T-helper 17 cell (primary cell): ENCODE measurements around the gene TBC1D22A. TPM values are rescaled to one million over a fixed set of nuclear protein-coding genes. Genes with fewer than 3 reads are reported as not detected.

Experiments used
- ATAC-seq: fragments of 150-1000 bp; cut with Tn5 transposase; 2 replicates; pipeline ENCODE4 v1.10.0; 2021; ENCODE audit warnings: mild to moderate bottlenecking, moderate library complexity
- DNase-seq, 3 donors: peaks; one replicate each; pipeline versions ENCODE4 v3.0.0 to v3.0.0-alpha.2; 2020 to 2021
- H3K9me3 ChIP-seq: one replicate; pipeline ENCODE4 v1.7.0; 2013; ENCODE audit warnings: low read length, mild to moderate bottlenecking; ENCODE audit not compliant: control insufficient read depth, poor library complexity, severe bottlenecking
- H3K27ac Mint-ChIP-seq: one replicate; pipeline ENCODE4 v1.8.0; 2022; ENCODE audit warnings: mild to moderate bottlenecking, moderate library complexity, mixed read lengths
- H3K27me3 Mint-ChIP-seq: one replicate; pipeline ENCODE4 v1.8.0; 2022; ENCODE audit warnings: mixed read lengths
- H3K36me3 Mint-ChIP-seq: one replicate; pipeline ENCODE4 v1.8.0; 2022; ENCODE audit warnings: low read depth, mixed read lengths
- H3K4me1 Mint-ChIP-seq: one replicate; pipeline ENCODE4 v1.8.0; 2022; ENCODE audit warnings: mild to moderate bottlenecking, mixed read lengths
- H3K4me3 Mint-ChIP-seq: one replicate; pipeline ENCODE4 v1.8.0; 2022; ENCODE audit warnings: mild to moderate bottlenecking, moderate library complexity, mixed read lengths
- total RNA-seq, 4 donors: library from RNA in 2 of 4; stranded (reverse) in 2 of 4; gene quantifications; one replicate each; pipeline ENCODE4 v1.2.3 and lab custom pipeline; 2022 to 2026

The TBC1D22A gene
- total RNA-seq, 2 donors from 2014 or later = 42.1 to 43.8 TPM

DNA sequence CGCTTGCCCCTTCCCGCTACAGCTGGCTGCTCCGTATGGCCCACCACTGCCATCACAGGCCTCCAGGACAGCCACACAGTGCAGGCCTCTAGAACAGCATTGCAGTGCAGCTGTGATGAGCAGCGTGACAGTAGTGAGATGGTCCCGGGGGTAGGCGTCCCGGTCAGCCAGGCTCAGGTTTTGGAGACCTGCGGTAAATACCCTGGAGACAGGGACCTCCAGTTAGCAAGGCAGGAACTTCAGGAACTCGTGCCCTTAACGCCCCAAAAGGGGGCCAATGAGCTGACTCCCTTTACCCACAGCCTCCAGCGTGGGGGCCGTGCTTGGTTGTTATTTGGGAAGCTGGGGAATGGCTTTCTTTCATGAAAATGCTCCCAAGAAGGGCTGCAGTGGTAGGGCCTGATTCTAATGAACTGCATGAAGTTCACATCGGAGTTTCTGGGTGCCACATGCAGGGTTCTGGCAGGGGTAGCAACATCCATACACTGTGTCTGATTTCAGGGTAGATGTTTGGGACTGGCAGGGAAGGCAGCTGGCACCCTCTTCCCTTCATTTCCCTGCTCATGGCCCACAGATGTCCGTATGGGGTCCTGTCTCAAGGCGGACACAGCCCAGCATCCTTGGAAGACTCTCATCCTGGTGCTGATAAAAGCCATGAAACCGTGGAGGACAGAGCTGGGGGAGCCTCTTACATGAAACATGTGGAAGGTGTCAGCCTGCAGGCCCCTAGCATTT, 440.5 kb downstream of the TBC1D22A start:
- DNase-seq (no peak), ATAC-seq (no peak)
- Mint-ChIP-seq H3K27me3 (peaks cover 8% of the 10 kb centered on the region), H3K4me1 (no peaks in the 10 kb centered on the region), H3K36me3 (no peaks in the 10 kb centered on the region), H3K4me3 (no peak overlapping the region), H3K27ac (no peak overlapping the region)
- no peaks in the 10 kb centered on the region for H3K9me3 ChIP-seq

DNA sequence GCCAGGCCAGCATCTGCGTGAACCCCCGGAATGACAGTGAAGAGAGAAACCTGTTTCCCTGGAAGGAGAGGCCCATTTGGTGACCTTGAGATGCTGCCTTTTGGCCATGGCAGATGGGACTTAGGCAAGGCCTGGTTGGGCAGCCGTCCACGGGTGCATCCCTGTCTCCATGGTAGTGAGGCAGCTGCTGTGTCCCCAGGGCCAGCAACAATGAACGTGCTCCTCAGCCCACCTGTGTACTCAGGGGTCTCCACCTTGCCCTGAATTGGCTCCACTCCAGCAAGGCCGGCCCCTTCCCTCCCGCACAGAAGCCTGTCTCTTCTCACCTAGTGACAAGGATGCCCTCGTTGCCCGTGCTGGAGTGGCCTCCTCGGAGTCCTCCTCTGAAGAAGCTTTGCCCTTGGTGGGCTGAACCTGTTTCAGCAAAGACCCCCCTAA, 441.1 kb downstream of the TBC1D22A start:
- DNase-seq = no peak
- no peak overlapping the region for H3K27ac Mint-ChIP-seq
- H3K36me3 Mint-ChIP-seq = no peaks in the 10 kb centered on the region
- ATAC-seq = no peak
- H3K4me1 Mint-ChIP-seq = no peaks in the 10 kb centered on the region
- no peaks in the 10 kb centered on the region for H3K9me3 ChIP-seq
- H3K4me3 Mint-ChIP-seq = no peak overlapping the region
- H3K27me3 Mint-ChIP-seq = peaks cover 8% of the 10 kb centered on the region

DNA sequence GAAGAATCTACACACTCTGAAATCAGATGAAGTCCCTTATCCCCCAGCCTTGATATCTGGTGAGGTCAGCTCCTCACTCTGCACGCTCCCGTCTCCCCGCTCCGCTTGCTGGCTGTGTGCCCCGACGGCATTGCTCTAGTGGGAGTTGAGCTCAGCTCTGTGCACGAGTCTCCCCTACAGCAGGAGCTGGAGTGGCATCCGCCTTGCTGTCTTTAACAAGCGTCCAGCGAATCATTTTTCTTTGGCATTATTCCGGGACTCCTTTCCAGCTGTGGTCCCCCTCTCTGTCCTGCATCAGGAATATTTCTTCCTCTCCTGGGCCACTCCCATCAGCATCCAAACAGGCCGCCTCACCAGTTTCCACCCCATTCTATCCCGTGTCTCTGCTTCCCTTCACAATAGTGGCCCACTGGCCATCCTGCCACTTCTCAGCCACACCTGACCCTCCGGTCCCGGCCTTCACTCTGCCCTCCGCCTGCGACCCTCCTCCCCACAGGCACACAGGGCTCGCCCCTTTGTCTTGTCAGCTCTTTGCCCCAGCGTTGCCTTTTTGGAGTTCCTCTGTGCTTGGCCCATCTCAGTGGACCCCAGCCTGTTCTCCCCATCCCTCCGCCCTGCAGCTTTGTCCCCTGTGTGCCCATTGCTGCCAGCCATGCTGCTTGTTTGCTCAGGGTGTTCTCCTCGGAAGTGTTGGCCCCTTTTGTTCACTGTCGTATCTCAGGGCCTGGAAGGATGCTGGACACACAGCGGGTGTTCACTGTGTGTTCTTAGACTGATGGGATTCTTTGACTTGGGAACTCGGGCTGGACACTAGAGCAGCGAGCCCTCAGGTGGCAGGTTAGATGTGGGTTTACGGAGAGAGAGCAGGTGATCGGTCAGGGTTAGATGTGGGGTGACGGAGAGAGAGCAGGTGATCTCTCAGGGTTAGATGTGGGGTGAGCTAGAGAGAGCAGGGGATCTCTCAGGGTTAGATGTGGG, 441.8 kb downstream of the TBC1D22A start:
- Mint-ChIP-seq H3K4me3 (no peak overlapping the region), H3K27me3 (peaks cover 8% of the 10 kb centered on the region), H3K27ac (no peak overlapping the region), H3K36me3 (no peaks in the 10 kb centered on the region), H3K4me1 (no peaks in the 10 kb centered on the region)
- H3K9me3 ChIP-seq = no peaks in the 10 kb centered on the region
- ATAC-seq (no peak), DNase-seq (peak in 1 of 3 donors; percentile 5)

- Mint-ChIP-seq H3K4me1 (no peaks in the 10 kb centered on the region), H3K4me3 (no peak overlapping the region), H3K36me3 (no peaks in the 10 kb centered on the region), H3K27me3 (peaks cover 6% of the 10 kb centered on the region), H3K27ac (no peak overlapping the region)
- DNase-seq (no peak), ATAC-seq (no peak)
- no peaks in the 10 kb centered on the region for H3K9me3 ChIP-seq
Observed at GRCh38 chr22:47205081-47205491, 442.6 kb downstream of the TBC1D22A start.

DNA sequence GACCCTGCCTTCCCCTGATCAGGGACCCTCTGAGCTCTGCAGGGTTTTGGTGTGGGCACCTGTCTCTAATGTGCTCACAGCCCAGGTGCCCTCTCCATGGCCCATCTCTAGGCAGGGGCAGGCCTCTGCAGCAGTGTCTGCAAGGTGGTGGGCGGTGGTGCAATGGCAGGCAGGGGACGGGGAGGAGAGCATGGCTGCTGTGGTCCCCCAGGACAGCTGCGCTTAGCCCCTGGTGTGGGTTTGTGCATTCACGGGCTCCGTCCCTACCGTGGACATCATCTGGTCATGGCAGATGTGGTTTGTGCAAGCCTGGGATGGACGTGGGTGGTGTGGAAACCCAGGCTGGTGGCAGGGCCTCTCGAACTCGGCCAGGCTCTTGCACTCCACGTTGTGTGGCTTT, 443.1 kb downstream of the TBC1D22A start:
- H3K36me3 Mint-ChIP-seq = no peaks in the 10 kb centered on the region
- no peaks in the 10 kb centered on the region for H3K9me3 ChIP-seq
- H3K4me3 Mint-ChIP-seq = no peak overlapping the region
- DNase-seq = no peak
- ATAC-seq = no peak
- no peak overlapping the region for H3K27ac Mint-ChIP-seq
- peaks cover under 1% of the 10 kb centered on the region for H3K27me3 Mint-ChIP-seq
- H3K4me1 Mint-ChIP-seq = no peaks in the 10 kb centered on the region

- Mint-ChIP-seq H3K4me1 (no peaks in the 10 kb centered on the region), H3K27me3 (no peaks in the 10 kb centered on the region), H3K27ac (no peak overlapping the region), H3K36me3 (no peaks in the 10 kb centered on the region), H3K4me3 (no peak overlapping the region)
- ATAC-seq = no peak
- DNase-seq = no peak
- no peaks in the 10 kb centered on the region for H3K9me3 ChIP-seq
Observed at GRCh38 chr22:47206164-47206563, 443.7 kb downstream of the TBC1D22A start.

GRCh38 chr22:47206666-47207218, 444.3 kb downstream of the TBC1D22A start:
- H3K36me3 Mint-ChIP-seq = no peaks in the 10 kb centered on the region

DNA sequence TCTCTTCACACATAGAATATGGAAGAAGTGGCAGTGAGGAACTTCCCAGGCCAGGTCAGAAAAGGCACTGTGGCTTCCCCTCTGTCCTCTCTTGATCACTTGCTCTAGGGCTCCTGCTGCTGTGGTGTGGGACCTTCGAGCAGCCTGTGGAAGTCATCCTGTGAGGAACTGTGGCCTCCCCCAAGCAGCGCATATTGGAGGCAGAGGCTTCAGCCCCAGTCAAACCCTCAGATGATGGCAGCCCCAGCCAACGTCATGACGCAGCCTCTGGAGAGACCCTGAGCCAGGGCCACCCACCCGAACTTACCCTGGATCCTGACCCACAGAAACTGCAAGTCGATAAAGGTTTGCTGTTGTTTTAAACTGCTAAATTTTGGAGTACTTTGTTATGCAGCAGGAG, 444.9 kb downstream of the TBC1D22A start:
- Mint-ChIP-seq H3K36me3 (no peaks in the 10 kb centered on the region), H3K27ac (no peak overlapping the region), H3K4me1 (no peaks in the 10 kb centered on the region), H3K4me3 (no peak overlapping the region), H3K27me3 (no peaks in the 10 kb centered on the region)
- H3K9me3 ChIP-seq = no peaks in the 10 kb centered on the region
- DNase-seq = no peak
- ATAC-seq = no peak

More at GRCh38 chr22:47206666-47207218, 444.3 kb downstream of the TBC1D22A start:
- no peak for DNase-seq
- H3K27me3 Mint-ChIP-seq = no peaks in the 10 kb centered on the region
- ATAC-seq = no peak
- H3K27ac Mint-ChIP-seq = no peak overlapping the region
- no peak overlapping the region for H3K4me3 Mint-ChIP-seq
- H3K9me3 ChIP-seq = no peaks in the 10 kb centered on the region
- H3K4me1 Mint-ChIP-seq = no peaks in the 10 kb centered on the region

DNA sequence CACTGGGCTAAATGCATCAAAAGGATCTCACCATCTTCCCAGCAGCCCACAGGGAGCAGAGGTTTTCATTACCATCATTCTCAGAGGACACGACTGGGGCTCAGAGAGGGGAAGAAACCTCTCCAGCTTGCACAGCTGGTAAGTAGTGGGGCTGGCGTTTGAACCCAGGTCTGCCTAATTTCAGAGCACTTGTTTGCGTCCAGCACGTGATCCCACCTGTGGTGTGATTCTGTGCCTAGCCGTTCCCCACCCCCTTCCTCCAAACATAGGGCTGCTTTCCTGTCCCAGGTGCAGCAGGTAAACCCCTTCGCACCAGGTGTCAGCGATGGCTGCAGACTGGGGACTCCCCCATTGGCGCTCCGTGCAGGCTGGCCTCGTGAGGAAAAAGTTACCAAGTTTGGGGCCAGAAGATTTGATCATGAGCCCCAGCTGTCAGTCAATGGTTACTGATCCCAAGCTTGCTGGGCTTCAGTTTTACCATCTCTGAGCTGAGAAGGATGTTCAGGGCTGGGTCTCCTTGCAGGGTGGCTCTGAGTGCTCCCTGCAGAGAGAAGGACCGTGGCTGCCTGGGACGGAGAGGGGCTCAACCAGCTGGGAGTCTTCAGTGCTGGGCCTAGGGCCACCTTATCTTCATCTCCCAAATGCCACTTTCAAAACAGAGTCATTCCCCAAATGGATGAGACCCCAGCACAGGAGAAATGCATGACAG, 445.6 kb downstream of the TBC1D22A start:
- no peaks in the 10 kb centered on the region for H3K9me3 ChIP-seq
- Mint-ChIP-seq H3K27me3 (no peaks in the 10 kb centered on the region), H3K27ac (no peak overlapping the region), H3K4me1 (no peaks in the 10 kb centered on the region), H3K4me3 (no peak overlapping the region), H3K36me3 (no peaks in the 10 kb centered on the region)
- no peak for DNase-seq
- no peak for ATAC-seq

- H3K36me3 Mint-ChIP-seq = no peaks in the 10 kb centered on the region
- H3K9me3 ChIP-seq = no peaks in the 10 kb centered on the region
- H3K27me3 Mint-ChIP-seq = no peaks in the 10 kb centered on the region
- no peak for DNase-seq
- H3K4me1 Mint-ChIP-seq = peaks cover 2% of the 10 kb centered on the region
- no peak for ATAC-seq
- no peak overlapping the region for H3K27ac Mint-ChIP-seq
- no peak overlapping the region for H3K4me3 Mint-ChIP-seq
Observed at GRCh38 chr22:47208630-47209029, 446.2 kb downstream of the TBC1D22A start.

- H3K36me3 Mint-ChIP-seq = no peaks in the 10 kb centered on the region
- DNase-seq = no peak
- H3K4me1 Mint-ChIP-seq = peaks cover 3% of the 10 kb centered on the region
- H3K4me3 Mint-ChIP-seq = no peak overlapping the region
- H3K9me3 ChIP-seq = no peaks in the 10 kb centered on the region
- H3K27ac Mint-ChIP-seq = no peak overlapping the region
- no peaks in the 10 kb centered on the region for H3K27me3 Mint-ChIP-seq
- no peak for ATAC-seq
Observed at GRCh38 chr22:47209040-47209514, 446.6 kb downstream of the TBC1D22A start.

- H3K4me1 Mint-ChIP-seq = peaks cover 3% of the 10 kb centered on the region
- ATAC-seq = no peak
Observed at GRCh38 chr22:47209547-47210023, 447.1 kb downstream of the TBC1D22A start.

More at GRCh38 chr22:47209547-47210023, 447.1 kb downstream of the TBC1D22A start:
- H3K27ac Mint-ChIP-seq = no peak overlapping the region
- no peaks in the 10 kb centered on the region for H3K9me3 ChIP-seq
- no peaks in the 10 kb centered on the region for H3K27me3 Mint-ChIP-seq
- no peaks in the 10 kb centered on the region for H3K36me3 Mint-ChIP-seq
- H3K4me3 Mint-ChIP-seq = no peak overlapping the region
- DNase-seq = no peak
